IMR-90 (cell line): ENCODE data around the gene ZNF282. TPM values are rescaled to one million over a fixed set of nuclear protein-coding genes. Genes with fewer than 3 reads are reported as not detected.

ENCODE experiments used
- ATAC-seq: fragments of 200-7000 bp; cut with Tn5 transposase; 2 replicates; pipeline ENCODE4 v1.9.1; 2020; ENCODE audit warnings: low read depth, mild to moderate bottlenecking, moderate library complexity
- BruUV-seq: library from RNA; stranded (reverse); fragments of 400-500 nt; replicated peaks from 2 replicates; lab custom pipeline; 2021; lab: Mats Ljungman, UMichigan
- CTCF ChIA-PET: fragments of 300-600 bp; formaldehyde crosslinking; extraction: SDS; loops from one replicate; lab custom pipeline; 2021; ENCODE audit warnings: antibody characterized with exemption; lab: Yijun Ruan, JAX
- POLR2A ChIA-PET: fragments of 300-600 bp; sonication (Branson Sonifier 250); formaldehyde crosslinking; loops from one replicate; lab custom pipeline; 2022; ENCODE audit warnings: antibody characterized with exemption; ENCODE audit not compliant: unreplicated experiment; lab: Charles Lee
- DNase-seq: peaks from one replicate; pipeline ENCODE4 v3.0.0; 2013
- H2AFZ ChIP-seq: replicated peaks from 2 replicates; pipeline ENCODE3; 2013; ENCODE audit warnings: low read length, mild to moderate bottlenecking; ENCODE audit not compliant: poor library complexity
- H2AK5ac ChIP-seq: 2 replicates; pipeline ENCODE4 v1.6.1; 2013; ENCODE audit warnings: low read depth, low read length, inconsistent platforms
- H2AK9ac ChIP-seq: replicated peaks from 2 replicates; pipeline ENCODE3; 2013; ENCODE audit warnings: mild to moderate bottlenecking, low read depth, low read length, moderate library complexity; ENCODE audit not compliant: poor library complexity
- H2BK120ac ChIP-seq: 2 replicates; pipeline ENCODE4 v1.6.1; 2013; ENCODE audit warnings: low read depth, low read length, inconsistent platforms
- H2BK15ac ChIP-seq: 3 replicates; pipeline ENCODE4 v1.6.1; 2013; ENCODE audit warnings: low read depth, low read length, inconsistent platforms
- H2BK20ac ChIP-seq: 2 replicates; pipeline ENCODE4 v1.6.1; 2013; ENCODE audit warnings: low read depth, mild to moderate bottlenecking, inconsistent platforms, low read length, moderate library complexity
- H2BK5ac ChIP-seq: 2 replicates; pipeline ENCODE4 v1.6.1; 2013; ENCODE audit warnings: mild to moderate bottlenecking, low read depth, low read length, inconsistent platforms; ENCODE audit not compliant: poor library complexity, severe bottlenecking
- H3K14ac ChIP-seq: replicated peaks from 2 replicates; pipeline ENCODE4 v1.6.1; 2013; ENCODE audit warnings: low read depth, low read length, inconsistent platforms
- H3K18ac ChIP-seq: 2 replicates; pipeline ENCODE4 v1.6.1; 2013; ENCODE audit warnings: low read depth, low read length, control low read depth
- H3K23ac ChIP-seq: 2 replicates; pipeline ENCODE4 v1.6.1; 2013; ENCODE audit warnings: low read depth, low read length, inconsistent platforms
- H3K27ac ChIP-seq: 2 replicates; pipeline ENCODE4 v1.5.1; 2013; ENCODE audit warnings: mild to moderate bottlenecking, control low read depth, low read length; ENCODE audit not compliant: insufficient read depth
- H3K27me3 ChIP-seq: 2 replicates; pipeline ENCODE4 v1.6.1; 2013; ENCODE audit warnings: low read length; ENCODE audit not compliant: control insufficient read depth, insufficient read depth
- H3K36me3 ChIP-seq: 2 replicates; pipeline ENCODE4 v1.6.1; 2013; ENCODE audit warnings: low read length, mixed read lengths; ENCODE audit not compliant: control insufficient read depth, insufficient read depth
- H3K4ac ChIP-seq: 2 replicates; pipeline ENCODE4 v1.6.1; 2013; ENCODE audit warnings: low read depth, low read length, inconsistent platforms
- H3K4me1 ChIP-seq: 2 replicates; pipeline ENCODE4 v1.6.1; 2013; ENCODE audit warnings: low read length, mixed read lengths; ENCODE audit not compliant: control insufficient read depth, insufficient read depth
- H3K4me2 ChIP-seq: 2 replicates; pipeline ENCODE4 v1.6.1; 2013; ENCODE audit warnings: low read depth, mild to moderate bottlenecking, control low read depth, low read length, moderate library complexity
- H3K4me3 ChIP-seq: 2 replicates; pipeline ENCODE4 v1.5.1; 2013; ENCODE audit warnings: low read depth, mild to moderate bottlenecking, control low read depth, low read length, moderate library complexity; ENCODE audit not compliant: insufficient read depth
- H3K56ac ChIP-seq: 2 replicates; pipeline ENCODE4 v1.6.1; 2013; ENCODE audit warnings: low read length, inconsistent platforms; ENCODE audit not compliant: insufficient read depth; ENCODE audit errors: extremely low read depth
- H3K79me1 ChIP-seq, 2 experiments: 2 replicates each; pipeline ENCODE4 v1.6.1; 2013; ENCODE audit warnings: low read length in 2 of 2, inconsistent platforms in 1 of 2, low read depth in 1 of 2
- H3K9ac ChIP-seq: 2 replicates; pipeline ENCODE4 v1.6.1; 2013; ENCODE audit warnings: low read depth, low read length, control low read depth
- H3K9me1 ChIP-seq: 2 replicates; pipeline ENCODE4 v1.6.1; 2013; ENCODE audit warnings: low read length, inconsistent platforms; ENCODE audit not compliant: insufficient read depth
- H3K9me3 ChIP-seq: 2 replicates; pipeline ENCODE4 v1.6.1; 2013; ENCODE audit warnings: low read length; ENCODE audit not compliant: control insufficient read depth, insufficient read depth
- H4K20me1 ChIP-seq: 2 replicates; pipeline ENCODE4 v1.6.1; 2013; ENCODE audit warnings: low read length, inconsistent platforms; ENCODE audit not compliant: insufficient read depth
- H4K5ac ChIP-seq: 2 replicates; pipeline ENCODE4 v1.6.1; 2013; ENCODE audit warnings: mild to moderate bottlenecking, low read depth, low read length, control low read depth
- H4K8ac ChIP-seq, 2 experiments: 2 replicates each; pipeline ENCODE4 v1.6.1; 2013; ENCODE audit warnings: low read depth in 2 of 2, low read length in 2 of 2, control low read depth in 1 of 2, inconsistent platforms in 1 of 2
- H4K91ac ChIP-seq: 2 replicates; pipeline ENCODE4 v1.6.1; 2013; ENCODE audit warnings: low read depth, low read length, inconsistent platforms; ENCODE audit not compliant: insufficient read depth
- BHLHE40 ChIP-seq: fragments of 150-350 bp; IDR thresholded peaks from 2 replicates; pipeline ENCODE4 v1.6.1; 2016; ENCODE audit warnings: mild to moderate bottlenecking, low read depth, low read length
- CHD1 ChIP-seq: IDR thresholded peaks from 2 replicates; pipeline ENCODE4 v1.6.1; 2012; ENCODE audit warnings: low read depth, low read length, improper control_type of control experiment
- FOS ChIP-seq: fragments of 150-350 bp; IDR thresholded peaks from 2 replicates; pipeline ENCODE4 v1.6.1; 2016; ENCODE audit warnings: low read depth, low read length
- MAFK ChIP-seq: IDR thresholded peaks from 2 replicates; pipeline ENCODE4 v1.6.1; 2012; ENCODE audit warnings: low read depth, low read length, improper control_type of control experiment
- MAZ ChIP-seq: IDR thresholded peaks from 2 replicates; pipeline ENCODE4 v1.6.1; 2012; ENCODE audit warnings: low read depth, mild to moderate bottlenecking, low read length, improper control_type of control experiment, moderate library complexity, borderline replicate concordance
- RFX5 ChIP-seq: IDR thresholded peaks from 2 replicates; pipeline ENCODE4 v1.8.0; 2012; ENCODE audit warnings: low read depth, mild to moderate bottlenecking, low read length, moderate library complexity
- WGBS, 2 experiments: methylation state at CpG; one replicate each; pipeline versions ENCODE4 v1.1.5 to v1.1.7; 2013; ENCODE audit warnings: missing lambda C conversion rate in 2 of 2; ENCODE audit not compliant: insufficient read length in 1 of 2; ENCODE audit errors: extremely low coverage in 2 of 2; 5-methylcytosine and 5-hydroxymethylcytosine counted together
- dilution Hi-C: fragments of 300-500 bp; cut with HindIII; formaldehyde crosslinking; loops from one replicate; pipeline ENCODE4 v1.14.3; 2018; ENCODE audit warnings: low sequenced_read_pairs; ENCODE audit not compliant: unreplicated experiment
- in situ Hi-C: fragments of 300-500 bp; cut with MboI; formaldehyde crosslinking; loops from 3 replicates; pipeline ENCODE4 v1.14.3; 2019; ENCODE audit warnings: low sequenced_read_pairs, inconsistent platforms, mixed read lengths
- intact Hi-C: fragments of 100-400 bp; cut with micrococcal nuclease; formaldehyde crosslinking; loops from 2 replicates; pipeline ENCODE4 v1.10.0; 2022
- polyA plus RNA-seq, 3 experiments: library from polyadenylated mRNA; depleted of rRNA; stranded (reverse); fragments of >200 nt; gene quantifications; 2 replicates each; pipeline ENCODE4 v1.2.3, GENCODE V29; 2012; ENCODE audit warnings: low replicate concordance in 1 of 3
- total RNA-seq: library from RNA; depleted of rRNA; stranded (reverse); fragments of >200 nt; gene quantifications from 2 replicates; pipeline ENCODE4 v1.2.3, GENCODE V29; 2012
- TF ChIP-seq, protein P1 (sequence below): fragments of 150-350 bp; IDR thresholded peaks from 2 replicates; pipeline ENCODE4 v1.6.1; 2016; ENCODE audit warnings: low read depth, mild to moderate bottlenecking, low read length, moderate library complexity, borderline replicate concordance

ZNF282 gene
- total and polyA plus RNA-seq, 2 of the 4 experiments (the other 2 are of a cell fraction), result 7.2 to 11.9 TPM

DNA sequence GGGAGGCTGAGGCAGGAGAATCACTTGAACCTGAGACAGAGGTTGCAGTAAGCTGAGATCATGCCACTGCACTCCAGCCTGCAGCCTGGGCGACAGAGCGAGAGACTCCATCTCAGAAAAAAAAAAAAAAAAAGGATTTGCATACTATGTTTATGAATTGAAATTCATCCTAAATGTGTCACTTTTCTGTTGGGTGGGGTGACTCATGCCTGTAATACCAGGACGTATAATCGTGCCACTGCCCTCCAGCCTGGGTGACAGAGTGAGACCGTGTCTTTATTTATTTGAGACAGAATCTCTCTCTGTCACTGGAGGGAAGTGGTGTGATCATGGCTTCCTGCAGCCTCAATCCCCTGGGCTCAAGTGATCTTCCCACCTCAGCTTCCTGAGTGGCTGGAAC, 49.9 kb downstream of the ZNF282 start:
- Histone ChIP-seq H3K56ac (no peak overlapping the region), H4K5ac (no peak overlapping the region), H2BK5ac (no peak overlapping the region), H2AK9ac (no peak overlapping the region), H3K4me2 (no peak overlapping the region), H3K27ac (no peak overlapping the region), H3K14ac (no peak overlapping the region), H3K9ac (no peak overlapping the region), H4K91ac (0 out of 2 replicates have a peak overlapping the region, but pooled peaks have one; percentile 1), H2BK120ac (no peak overlapping the region), H2BK15ac (no peak overlapping the region), H3K36me3 (no peaks in the 10 kb centered on the region; the same call in 1 of the 2 replicates), H2AFZ (no peak overlapping the region), H3K9me1 (peaks cover 8% of the 10 kb centered on the region; the same call in 1 of the 2 replicates), H3K79me1 (peaks cover 18 to 55% of the 10 kb centered on the region in 2 experiments; a peak in 3 of 4 replicates), H3K4ac (no peak overlapping the region), H3K18ac (no peak overlapping the region), H4K8ac (no peak overlapping the region), H3K4me1 (peaks cover 10% of the 10 kb centered on the region), H3K27me3 (no peaks in the 10 kb centered on the region), H3K4me3 (no peak overlapping the region), H3K9me3 (no peaks in the 10 kb centered on the region; the same call in 1 of the 2 replicates), H4K20me1 (peaks cover 11% of the 10 kb centered on the region; the same call in 1 of the 2 replicates), H3K23ac (no peak overlapping the region), H2AK5ac (0 out of 2 replicates have a peak overlapping the region, but pooled peaks have one; percentile 20), H2BK20ac (no peak overlapping the region)
- no peak for TF ChIP-seq MAZ
- TF ChIP-seq FOS, result peak; percentile 63
- TF ChIP-seq CHD1, result no peak
- no peak for TF ChIP-seq MAFK
- TF ChIP-seq, protein P1, sequence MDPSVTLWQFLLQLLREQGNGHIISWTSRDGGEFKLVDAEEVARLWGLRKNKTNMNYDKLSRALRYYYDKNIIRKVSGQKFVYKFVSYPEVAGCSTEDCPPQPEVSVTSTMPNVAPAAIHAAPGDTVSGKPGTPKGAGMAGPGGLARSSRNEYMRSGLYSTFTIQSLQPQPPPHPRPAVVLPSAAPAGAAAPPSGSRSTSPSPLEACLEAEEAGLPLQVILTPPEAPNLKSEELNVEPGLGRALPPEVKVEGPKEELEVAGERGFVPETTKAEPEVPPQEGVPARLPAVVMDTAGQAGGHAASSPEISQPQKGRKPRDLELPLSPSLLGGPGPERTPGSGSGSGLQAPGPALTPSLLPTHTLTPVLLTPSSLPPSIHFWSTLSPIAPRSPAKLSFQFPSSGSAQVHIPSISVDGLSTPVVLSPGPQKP, result no peak
- no peak for TF ChIP-seq RFX5
- TF ChIP-seq BHLHE40, result peak; percentile 58
- in situ Hi-C loops, result no loop called here
- no CpG with 5 or more reads among the region's 5 CpGs for WGBS, 2 experiments
- CTCF ChIA-PET, result interaction anchor here (2.6 kb wide), 1 partner anchor 16 kb away, joined by 10 read pairs; the partner anchor contains the start of gene ZNF783
- intact Hi-C loops, result no loop called here
- ATAC-seq (peak; percentile 65), DNase-seq (peak; percentile 62)
- dilution Hi-C loops, result no loop called here
- POLR2A ChIA-PET, result no interaction called here
- BruUV-seq, result no TSS peak
